ENCODE measurements around the gene TBC1D22A. TPM values are rescaled to one million over a fixed set of nuclear protein-coding genes. Genes with fewer than 3 reads are reported as not detected.

Gene TBC1D22A
- total RNA-seq, 2 experiments from 2014 or later: 22.3 to 43.9 TPM

DNA sequence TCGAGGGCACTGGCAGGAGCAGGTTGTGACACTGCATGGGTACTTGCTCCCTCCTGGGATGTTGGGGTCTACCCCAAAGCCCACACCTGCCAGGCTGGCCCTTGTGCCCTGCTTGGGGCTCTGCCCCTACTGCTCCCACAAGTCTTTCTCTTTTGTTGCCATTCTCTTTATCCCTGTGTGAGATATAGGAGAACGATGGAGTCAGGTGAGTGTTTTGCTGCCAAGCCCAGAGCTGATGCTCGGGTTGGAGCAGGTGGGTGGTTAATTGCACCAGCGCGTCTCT, 292.6 kb downstream of the TBC1D22A start:
- BruUV-seq (replicated peaks): no TSS peak
- Histone ChIP-seq H3K27ac (ENCODE audit: low read depth, low read length, poor library complexity, severe bottlenecking) (no peak overlapping the region), H3K36me3 (ENCODE audit: insufficient read depth, low read length) (no peaks in the 10 kb centered on the region), H3K9me3 (ENCODE audit: low read length) (no peaks in the 10 kb centered on the region), H3K79me2 (ENCODE audit: insufficient read depth, low read depth, low read length) (no peaks in the 10 kb centered on the region), H3K9me2 (ENCODE audit: insufficient read depth, low read length) (no peaks in the 10 kb centered on the region), H3K4me2 (ENCODE audit: low read length) (no peak overlapping the region), H4K20me1 (ENCODE audit: insufficient read depth, low read length) (no peaks in the 10 kb centered on the region), H3K4me1 (ENCODE audit: insufficient read depth, low read length, poor library complexity, severe bottlenecking) (peaks cover 17% of the 10 kb centered on the region), H2AFZ (ENCODE audit: low read length) (no peak overlapping the region), H3K4me3 (ENCODE audit: low read depth, low read length, poor library complexity, severe bottlenecking) (no peak overlapping the region)
- no peak for DNase-seq (ENCODE audit: low spot score)
- CTCF ChIA-PET (ENCODE audit: unreplicated experiment): no interaction called here
- TF ChIP-seq, protein P1, sequence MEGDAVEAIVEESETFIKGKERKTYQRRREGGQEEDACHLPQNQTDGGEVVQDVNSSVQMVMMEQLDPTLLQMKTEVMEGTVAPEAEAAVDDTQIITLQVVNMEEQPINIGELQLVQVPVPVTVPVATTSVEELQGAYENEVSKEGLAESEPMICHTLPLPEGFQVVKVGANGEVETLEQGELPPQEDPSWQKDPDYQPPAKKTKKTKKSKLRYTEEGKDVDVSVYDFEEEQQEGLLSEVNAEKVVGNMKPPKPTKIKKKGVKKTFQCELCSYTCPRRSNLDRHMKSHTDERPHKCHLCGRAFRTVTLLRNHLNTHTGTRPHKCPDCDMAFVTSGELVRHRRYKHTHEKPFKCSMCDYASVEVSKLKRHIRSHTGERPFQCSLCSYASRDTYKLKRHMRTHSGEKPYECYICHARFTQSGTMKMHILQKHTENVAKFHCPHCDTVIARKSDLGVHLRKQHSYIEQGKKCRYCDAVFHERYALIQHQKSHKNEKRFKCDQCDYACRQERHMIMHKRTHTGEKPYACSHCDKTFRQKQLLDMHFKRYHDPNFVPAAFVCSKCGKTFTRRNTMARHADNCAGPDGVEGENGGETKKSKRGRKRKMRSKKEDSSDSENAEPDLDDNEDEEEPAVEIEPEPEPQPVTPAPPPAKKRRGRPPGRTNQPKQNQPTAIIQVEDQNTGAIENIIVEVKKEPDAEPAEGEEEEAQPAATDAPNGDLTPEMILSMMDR (conservative IDR thresholded peaks at IDR 0.05; ENCODE audit: low read length): no peak
- no peak for TF ChIP-seq EZH2phosphoT487 (IDR thresholded peaks at IDR 0.05; ENCODE audit: borderline replicate concordance, low read depth, low read length)
- intact Hi-C loops (cut with micrococcal nuclease; ENCODE audit: unreplicated experiment): no loop called here
- POLR2A ChIA-PET: no interaction called here

DNA sequence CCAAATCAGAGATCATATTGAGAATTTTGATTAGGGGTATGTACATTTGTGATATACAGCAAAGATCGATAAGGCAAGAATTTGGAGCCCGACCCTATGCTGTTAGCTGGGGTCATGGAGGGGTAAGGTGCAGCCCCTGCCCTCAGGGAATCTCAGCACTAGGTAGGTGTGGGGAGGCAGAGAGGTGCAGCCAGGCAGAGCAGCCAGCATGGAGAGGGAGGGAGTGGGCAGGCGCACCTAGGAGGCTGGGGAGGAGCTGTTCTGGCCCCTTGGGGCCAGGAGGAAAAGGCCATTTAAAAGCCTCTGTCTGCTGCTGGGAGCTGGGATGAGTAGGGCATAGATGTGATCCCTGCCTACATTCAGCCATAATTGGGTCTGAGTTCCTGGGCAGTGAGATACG, 293.0 kb downstream of the TBC1D22A start:
- intact Hi-C loops (cut with micrococcal nuclease; ENCODE audit: unreplicated experiment): no loop called here
- POLR2A ChIA-PET: no interaction called here

GRCh38 chr22:47055921-47056320, 293.5 kb downstream of the TBC1D22A start:
- H3K9me3 ChIP-seq (ENCODE audit: low read length): no peaks in the 10 kb centered on the region
- intact Hi-C loops (cut with micrococcal nuclease; ENCODE audit: unreplicated experiment): no loop called here
- no peak for DNase-seq (ENCODE audit: low spot score)
- ChIA-PET POLR2A (no interaction called here), CTCF (ENCODE audit: unreplicated experiment) (no interaction called here)
- no peaks in the 10 kb centered on the region for H3K79me2 ChIP-seq (ENCODE audit: insufficient read depth, low read depth, low read length)
- no peak overlapping the region for H3K27ac ChIP-seq (ENCODE audit: low read depth, low read length, poor library complexity, severe bottlenecking)
- no TSS peak for BruUV-seq (replicated peaks)
- no peaks in the 10 kb centered on the region for H3K36me3 ChIP-seq (ENCODE audit: insufficient read depth, low read length)
- no peak overlapping the region for H2AFZ ChIP-seq (ENCODE audit: low read length)
- no peak overlapping the region for H3K4me3 ChIP-seq (ENCODE audit: low read depth, low read length, poor library complexity, severe bottlenecking)
- TF ChIP-seq, protein P1 (conservative IDR thresholded peaks at IDR 0.05; ENCODE audit: low read length): no peak
- TF ChIP-seq EZH2phosphoT487 (IDR thresholded peaks at IDR 0.05; ENCODE audit: borderline replicate concordance, low read depth, low read length): no peak
- no peak overlapping the region for H3K4me2 ChIP-seq (ENCODE audit: low read length)
- H3K4me1 ChIP-seq (ENCODE audit: insufficient read depth, low read length, poor library complexity, severe bottlenecking): peaks cover 20% of the 10 kb centered on the region
- no peaks in the 10 kb centered on the region for H3K9me2 ChIP-seq (ENCODE audit: insufficient read depth, low read length)
- H4K20me1 ChIP-seq (ENCODE audit: insufficient read depth, low read length): no peaks in the 10 kb centered on the region

More for the DNA sequence above, 293.0 kb downstream of the TBC1D22A start:
- H3K4me2 ChIP-seq (ENCODE audit: low read length): no peak overlapping the region
- no peaks in the 10 kb centered on the region for H4K20me1 ChIP-seq (ENCODE audit: insufficient read depth, low read length)
- H3K4me1 ChIP-seq (ENCODE audit: insufficient read depth, low read length, poor library complexity, severe bottlenecking): peaks cover 20% of the 10 kb centered on the region
- no peaks in the 10 kb centered on the region for H3K9me2 ChIP-seq (ENCODE audit: insufficient read depth, low read length)
- CTCF ChIA-PET (ENCODE audit: unreplicated experiment): no interaction called here
- no peaks in the 10 kb centered on the region for H3K36me3 ChIP-seq (ENCODE audit: insufficient read depth, low read length)
- no peak overlapping the region for H3K27ac ChIP-seq (ENCODE audit: low read depth, low read length, poor library complexity, severe bottlenecking)
- H3K79me2 ChIP-seq (ENCODE audit: insufficient read depth, low read depth, low read length): no peaks in the 10 kb centered on the region
- no peak for DNase-seq (ENCODE audit: low spot score)
- no peak for TF ChIP-seq EZH2phosphoT487 (IDR thresholded peaks at IDR 0.05; ENCODE audit: borderline replicate concordance, low read depth, low read length)
- no peak overlapping the region for H2AFZ ChIP-seq (ENCODE audit: low read length)
- no peak overlapping the region for H3K4me3 ChIP-seq (ENCODE audit: low read depth, low read length, poor library complexity, severe bottlenecking)
- H3K9me3 ChIP-seq (ENCODE audit: low read length): no peaks in the 10 kb centered on the region
- BruUV-seq (replicated peaks): no TSS peak

All from OCI-LY7 (cell line).